ENCODE data around the gene ASTL. TPM values are rescaled to one million over a fixed set of nuclear protein-coding genes. Genes with fewer than 3 reads are reported as not detected.

ASTL gene
- polyA plus RNA-seq, 3 donors, result 0.71 TPM; not detected in 2

GRCh38 chr2:96156011-96156820 lies 17.9 kb upstream of the ASTL start:
- Mint-ChIP-seq H3K27me3 (ENCODE audit: low read depth in 3 of 3) (peaks cover 2 to 8% (median 3%) of the 10 kb centered on the region in 3 donors), H3K36me3 (no peaks in the 10 kb centered on the region), H3K4me3 (no peak overlapping the region), H3K27ac (peak overlapping the region in 5 of 7 donors; percentile 42 to 87 (median 45)), H3K4me1 (peaks cover 34% of the 10 kb centered on the region), H3K9me3 (peaks cover 0 to 4% (median 0%) of the 10 kb centered on the region in 7 donors)
- Histone ChIP-seq H3K79me2 (ENCODE audit: insufficient read depth, low read length) (no peaks in the 10 kb centered on the region), H3K4me1 (ENCODE audit: control insufficient read depth in 1 of 2, insufficient read depth in 2 of 2, low read length in 2 of 2) (peaks cover 18 to 21% of the 10 kb centered on the region in 2 donors), H2AFZ (ENCODE audit: insufficient read depth, low read depth, low read length, poor library complexity, severe bottlenecking) (no peak overlapping the region), H4K20me1 (ENCODE audit: insufficient read depth, low read length) (no peaks in the 10 kb centered on the region), H3K9ac (ENCODE audit: insufficient read depth, low read length, poor library complexity, severe bottlenecking) (no peak overlapping the region), H3K27ac (ENCODE audit: low read depth in 1 of 2, low read length in 2 of 2) (no peak overlapping the region), H3K9me3 (replicated peaks in 1 of 2; ENCODE audit: control insufficient read depth in 1 of 2, insufficient read depth in 1 of 2, low read length in 2 of 2) (no peaks in the 10 kb centered on the region), H3K36me3 (replicated peaks in 1 of 2; ENCODE audit: control insufficient read depth in 1 of 2, insufficient read depth in 2 of 2, low read length in 2 of 2) (no peaks in the 10 kb centered on the region), H3K27me3 (ENCODE audit: control insufficient read depth in 2 of 2, insufficient read depth in 2 of 2, low read length in 2 of 2) (no peaks in the 10 kb centered on the region), H3K4me3 (replicated peaks in 1 of 3; ENCODE audit: low read depth in 2 of 3, low read length in 3 of 3) (no peak overlapping the region), H3K4me2 (replicated peaks; ENCODE audit: extremely low read depth, low read length, poor library complexity, severe bottlenecking) (no peak overlapping the region)
- 94% methylated on average over 7 of the region's 10 CpGs for WGBS (ENCODE audit: insufficient coverage)
- DNase-seq, result peak in 1 of 3 donors; percentile 20
- TF ChIP-seq CTCF (IDR thresholded peaks at IDR 0.05), result no peak
- intact Hi-C loops (cut with micrococcal nuclease), result no loop called here

- Histone ChIP-seq H3K9ac (ENCODE audit: insufficient read depth, low read length, poor library complexity, severe bottlenecking) (no peak overlapping the region), H3K36me3 (replicated peaks in 1 of 2; ENCODE audit: control insufficient read depth in 1 of 2, insufficient read depth in 2 of 2, low read length in 2 of 2) (no peaks in the 10 kb centered on the region), H3K27me3 (ENCODE audit: control insufficient read depth in 2 of 2, insufficient read depth in 2 of 2, low read length in 2 of 2) (no peaks in the 10 kb centered on the region), H2AFZ (ENCODE audit: insufficient read depth, low read depth, low read length, poor library complexity, severe bottlenecking) (no peak overlapping the region), H3K27ac (ENCODE audit: low read depth in 1 of 2, low read length in 2 of 2) (no peak overlapping the region), H3K9me3 (replicated peaks in 1 of 2; ENCODE audit: control insufficient read depth in 1 of 2, insufficient read depth in 1 of 2, low read length in 2 of 2) (no peaks in the 10 kb centered on the region), H3K79me2 (ENCODE audit: insufficient read depth, low read length) (no peaks in the 10 kb centered on the region), H3K4me1 (ENCODE audit: control insufficient read depth in 1 of 2, insufficient read depth in 2 of 2, low read length in 2 of 2) (peaks cover 18 to 21% of the 10 kb centered on the region in 2 donors), H4K20me1 (ENCODE audit: insufficient read depth, low read length) (no peaks in the 10 kb centered on the region), H3K4me3 (replicated peaks in 1 of 3; ENCODE audit: low read depth in 2 of 3, low read length in 3 of 3) (no peak overlapping the region), H3K4me2 (replicated peaks; ENCODE audit: extremely low read depth, low read length, poor library complexity, severe bottlenecking) (no peak overlapping the region)
- Mint-ChIP-seq H3K27ac (peak overlapping the region in 2 of 7 donors; percentile 12 to 77), H3K27me3 (ENCODE audit: low read depth in 3 of 3) (peaks cover 2 to 8% (median 3%) of the 10 kb centered on the region in 3 donors), H3K4me1 (peaks cover 37% of the 10 kb centered on the region), H3K36me3 (no peaks in the 10 kb centered on the region), H3K9me3 (peaks cover 0 to under 1% (median 0%) of the 10 kb centered on the region in 7 donors), H3K4me3 (no peak overlapping the region)
- DNase-seq, result no peak
- no peak for TF ChIP-seq CTCF (IDR thresholded peaks at IDR 0.05)
- intact Hi-C loops (cut with micrococcal nuclease), result no loop called here
- 93% methylated on average over 15 of the region's 16 CpGs for WGBS (ENCODE audit: insufficient coverage)
These were observed 16.4 kb upstream of the ASTL start for GRCh38 chr2:96154506-96155380.
